ENCODE results near the gene SGSM1.

DNA sequence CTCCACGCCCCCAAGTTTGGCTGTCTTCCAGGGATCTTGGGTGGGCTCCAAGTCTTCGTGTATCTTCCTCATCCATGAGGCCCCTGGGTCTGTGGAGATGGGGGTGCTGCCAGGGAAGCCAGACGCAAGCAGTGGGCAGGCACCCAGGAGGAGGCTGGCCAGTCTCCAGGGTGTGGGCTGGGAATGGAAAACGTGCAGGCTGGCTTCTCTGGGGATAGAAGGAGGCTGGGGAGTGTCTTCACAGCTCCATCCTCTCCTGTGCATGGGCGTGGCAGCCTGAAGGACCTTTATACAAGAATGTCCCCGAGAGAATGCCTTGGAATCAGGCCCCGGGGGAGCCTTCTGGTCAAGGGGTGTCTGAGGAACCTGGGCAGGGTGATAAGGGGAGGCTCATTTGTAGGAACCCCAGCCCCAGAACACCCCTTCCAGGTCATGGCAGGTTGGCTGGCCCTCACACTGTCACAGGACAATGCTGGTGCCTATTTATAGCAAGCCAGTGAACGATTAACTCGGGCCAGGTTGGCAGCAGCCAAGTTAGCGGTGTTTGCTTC is 14.0 kb downstream of the SGSM1 start:
- TF ChIP-seq, protein P1, sequence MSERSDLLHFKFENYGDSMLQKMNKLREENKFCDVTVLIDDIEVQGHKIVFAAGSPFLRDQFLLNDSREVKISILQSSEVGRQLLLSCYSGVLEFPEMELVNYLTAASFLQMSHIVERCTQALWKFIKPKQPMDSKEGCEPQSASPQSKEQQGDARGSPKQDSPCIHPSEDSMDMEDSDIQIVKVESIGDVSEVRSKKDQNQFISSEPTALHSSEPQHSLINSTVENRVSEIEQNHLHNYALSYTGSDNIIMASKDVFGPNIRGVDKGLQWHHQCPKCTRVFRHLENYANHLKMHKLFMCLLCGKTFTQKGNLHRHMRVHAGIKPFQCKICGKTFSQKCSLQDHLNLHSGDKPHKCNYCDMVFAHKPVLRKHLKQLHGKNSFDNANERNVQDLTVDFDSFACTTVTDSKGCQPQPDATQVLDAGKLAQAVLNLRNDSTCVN (tag by site-specific recombination; optimal IDR thresholded peaks at IDR 0.05): no peak
- TF ChIP-seq CTCF (tag by site-specific recombination; IDR thresholded peaks at IDR 0.05): no peak
- TF ChIP-seq ZNF549 (tag by site-specific recombination; IDR thresholded peaks at IDR 0.05): no peak
- no peak for TF ChIP-seq TCF7L2 (IDR thresholded peaks at IDR 0.05; ENCODE audit: borderline replicate concordance, low read depth, low read length)
- TF ChIP-seq ZNF155 (tag by site-specific recombination; IDR thresholded peaks at IDR 0.05): no peak
- no peak for TF ChIP-seq TRIM28 (IDR thresholded peaks at IDR 0.05; ENCODE audit: borderline replicate concordance, low read length)
- TF ChIP-seq, protein P2, sequence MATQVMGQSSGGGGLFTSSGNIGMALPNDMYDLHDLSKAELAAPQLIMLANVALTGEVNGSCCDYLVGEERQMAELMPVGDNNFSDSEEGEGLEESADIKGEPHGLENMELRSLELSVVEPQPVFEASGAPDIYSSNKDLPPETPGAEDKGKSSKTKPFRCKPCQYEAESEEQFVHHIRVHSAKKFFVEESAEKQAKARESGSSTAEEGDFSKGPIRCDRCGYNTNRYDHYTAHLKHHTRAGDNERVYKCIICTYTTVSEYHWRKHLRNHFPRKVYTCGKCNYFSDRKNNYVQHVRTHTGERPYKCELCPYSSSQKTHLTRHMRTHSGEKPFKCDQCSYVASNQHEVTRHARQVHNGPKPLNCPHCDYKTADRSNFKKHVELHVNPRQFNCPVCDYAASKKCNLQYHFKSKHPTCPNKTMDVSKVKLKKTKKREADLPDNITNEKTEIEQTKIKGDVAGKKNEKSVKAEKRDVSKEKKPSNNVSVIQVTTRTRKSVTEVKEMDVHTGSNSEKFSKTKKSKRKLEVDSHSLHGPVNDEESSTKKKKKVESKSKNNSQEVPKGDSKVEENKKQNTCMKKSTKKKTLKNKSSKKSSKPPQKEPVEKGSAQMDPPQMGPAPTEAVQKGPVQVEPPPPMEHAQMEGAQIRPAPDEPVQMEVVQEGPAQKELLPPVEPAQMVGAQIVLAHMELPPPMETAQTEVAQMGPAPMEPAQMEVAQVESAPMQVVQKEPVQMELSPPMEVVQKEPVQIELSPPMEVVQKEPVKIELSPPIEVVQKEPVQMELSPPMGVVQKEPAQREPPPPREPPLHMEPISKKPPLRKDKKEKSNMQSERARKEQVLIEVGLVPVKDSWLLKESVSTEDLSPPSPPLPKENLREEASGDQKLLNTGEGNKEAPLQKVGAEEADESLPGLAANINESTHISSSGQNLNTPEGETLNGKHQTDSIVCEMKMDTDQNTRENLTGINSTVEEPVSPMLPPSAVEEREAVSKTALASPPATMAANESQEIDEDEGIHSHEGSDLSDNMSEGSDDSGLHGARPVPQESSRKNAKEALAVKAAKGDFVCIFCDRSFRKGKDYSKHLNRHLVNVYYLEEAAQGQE (tag by site-specific recombination; IDR thresholded peaks at IDR 0.05): no peak
- TF ChIP-seq ZSCAN18 (tag by site-specific recombination; IDR thresholded peaks at IDR 0.05): no peak
- TF ChIP-seq, protein P3, sequence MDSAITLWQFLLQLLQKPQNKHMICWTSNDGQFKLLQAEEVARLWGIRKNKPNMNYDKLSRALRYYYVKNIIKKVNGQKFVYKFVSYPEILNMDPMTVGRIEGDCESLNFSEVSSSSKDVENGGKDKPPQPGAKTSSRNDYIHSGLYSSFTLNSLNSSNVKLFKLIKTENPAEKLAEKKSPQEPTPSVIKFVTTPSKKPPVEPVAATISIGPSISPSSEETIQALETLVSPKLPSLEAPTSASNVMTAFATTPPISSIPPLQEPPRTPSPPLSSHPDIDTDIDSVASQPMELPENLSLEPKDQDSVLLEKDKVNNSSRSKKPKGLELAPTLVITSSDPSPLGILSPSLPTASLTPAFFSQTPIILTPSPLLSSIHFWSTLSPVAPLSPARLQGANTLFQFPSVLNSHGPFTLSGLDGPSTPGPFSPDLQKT (IDR thresholded peaks at IDR 0.05; ENCODE audit: borderline replicate concordance, low read depth, low read length): no peak
- TF ChIP-seq ZNF670 (tag by site-specific recombination; IDR thresholded peaks at IDR 0.05; ENCODE audit: low read depth): no peak
- TF ChIP-seq ZNF146 (tag by site-specific recombination; IDR thresholded peaks at IDR 0.05): no peak
- TF ChIP-seq, protein P4, sequence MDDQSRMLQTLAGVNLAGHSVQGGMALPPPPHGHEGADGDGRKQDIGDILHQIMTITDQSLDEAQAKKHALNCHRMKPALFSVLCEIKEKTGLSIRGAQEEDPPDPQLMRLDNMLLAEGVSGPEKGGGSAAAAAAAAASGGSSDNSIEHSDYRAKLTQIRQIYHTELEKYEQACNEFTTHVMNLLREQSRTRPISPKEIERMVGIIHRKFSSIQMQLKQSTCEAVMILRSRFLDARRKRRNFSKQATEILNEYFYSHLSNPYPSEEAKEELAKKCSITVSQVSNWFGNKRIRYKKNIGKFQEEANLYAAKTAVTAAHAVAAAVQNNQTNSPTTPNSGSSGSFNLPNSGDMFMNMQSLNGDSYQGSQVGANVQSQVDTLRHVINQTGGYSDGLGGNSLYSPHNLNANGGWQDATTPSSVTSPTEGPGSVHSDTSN (CRISPR knock-in tag; IDR thresholded peaks at IDR 0.05): no peak
- TF ChIP-seq SP2 (tag by site-specific recombination; IDR thresholded peaks at IDR 0.05): no peak
- TF ChIP-seq ZNF701 (tag by site-specific recombination; IDR thresholded peaks at IDR 0.05): no peak
